ENCODE results near the gene IL33.

Gene IL33

GRCh38 chr9:6301858-6302257 lies 86.3 kb downstream of the IL33 start:
- no peak for TF ChIP-seq ZNF274 (IDR thresholded peaks at IDR 0.05; ENCODE audit: low read depth, low read length)
- no peak overlapping the region for H3K4me3 ChIP-seq (ENCODE audit: low read length)

DNA sequence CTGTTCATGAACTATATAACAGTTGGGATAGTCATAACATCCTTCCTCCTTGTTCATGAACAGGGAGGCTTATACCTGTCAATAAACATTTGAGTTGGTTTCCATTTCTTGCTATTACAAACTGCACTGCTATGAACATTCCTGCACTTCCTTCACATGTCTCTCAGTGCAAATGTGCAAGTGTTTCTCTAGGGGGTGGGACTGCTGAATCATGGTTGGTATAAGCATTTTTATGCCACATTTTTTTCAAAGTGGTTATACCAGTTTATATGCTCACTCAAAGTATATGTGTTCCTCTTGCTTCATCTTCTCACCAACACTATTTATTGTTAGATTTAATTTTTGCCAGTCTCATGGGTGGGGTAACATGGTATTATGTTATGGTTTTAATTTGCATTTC lies 86.8 kb downstream of the IL33 start:
- TF ChIP-seq ZNF274 (IDR thresholded peaks at IDR 0.05; ENCODE audit: low read depth, low read length), result no peak
- H3K4me3 ChIP-seq (ENCODE audit: low read length), result no peak overlapping the region

DNA sequence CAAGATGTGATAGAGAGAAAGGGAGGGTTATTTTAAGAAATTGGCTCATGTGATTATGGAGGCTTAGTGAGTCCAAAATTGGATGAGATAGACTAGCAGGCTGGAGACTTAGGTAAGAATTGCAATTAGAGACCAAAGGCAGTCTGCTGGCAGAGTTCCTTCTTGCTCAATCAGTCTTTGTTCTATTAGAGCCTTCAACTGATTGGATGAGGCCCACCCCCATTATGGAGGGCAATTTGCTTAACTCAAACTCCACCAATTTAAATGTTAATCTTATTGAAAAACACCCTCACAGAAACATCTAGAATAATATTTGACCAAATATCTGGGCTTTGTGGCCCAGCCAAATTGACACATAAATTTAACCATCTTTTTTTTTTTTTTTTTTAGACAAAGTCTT lies 88.6 kb downstream of the IL33 start:
- TF ChIP-seq ZNF274 (IDR thresholded peaks at IDR 0.05; ENCODE audit: low read depth, low read length), result no peak
- no peak overlapping the region for H3K4me3 ChIP-seq (ENCODE audit: low read length)

DNA sequence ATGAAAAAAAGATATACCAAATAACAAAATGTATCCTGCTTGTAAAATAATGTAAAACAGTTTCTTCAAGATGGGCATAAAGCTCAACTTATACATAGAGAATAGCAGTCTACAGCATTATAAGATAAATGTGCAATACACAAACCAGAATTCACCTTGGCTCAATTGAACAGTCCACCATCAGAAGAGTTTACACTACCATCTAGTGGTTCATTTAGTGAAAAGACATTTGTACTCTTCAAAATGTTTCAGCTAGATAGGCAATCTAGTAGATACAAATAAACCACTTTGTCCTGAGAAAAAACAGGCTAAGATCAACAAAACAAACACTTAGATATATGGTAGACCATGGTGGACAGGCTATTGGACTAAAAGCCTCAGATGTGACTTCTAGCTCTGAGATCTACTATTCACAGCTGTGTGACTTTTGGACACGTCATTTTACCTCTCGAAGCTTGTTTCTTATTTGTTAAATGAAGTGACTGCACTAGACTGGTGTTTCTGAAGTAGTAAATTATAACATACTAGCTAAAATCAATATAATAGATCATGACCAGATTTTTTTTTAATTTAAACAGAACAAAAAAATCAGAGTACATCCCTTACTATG lies 90.5 kb downstream of the IL33 start:
- H3K4me3 ChIP-seq (ENCODE audit: low read length), result no peak overlapping the region
- no peak for TF ChIP-seq ZNF274 (IDR thresholded peaks at IDR 0.05; ENCODE audit: low read depth, low read length)
